Heart right ventricle (tissue), 16 donors: ENCODE results near the gene EIF4E3. TPM values are rescaled to one million over a fixed set of nuclear protein-coding genes. Genes with fewer than 3 reads are reported as not detected.

ENCODE experiments used
- ATAC-seq, 8 donors: fragments of 200-7000 bp; cut with Tn5 transposase; one replicate each; pipeline ENCODE4 v1.9.1; 2020; ENCODE audit warnings: mild to moderate bottlenecking in 8 of 8, moderate library complexity in 8 of 8, moderate number of reproducible peaks in 1 of 8
- DNase-seq, 2 donors: peaks; one replicate each; pipeline ENCODE4 v3.0.0-alpha.2; 2020
- H3K27ac ChIP-seq, 10 donors: fragments of 200-600 bp; sonication (generic) in 2 of 10; one replicate each; pipeline versions ENCODE4 v1.5.0 to v1.8.0; 2020 to 2022; ENCODE audit warnings: mild to moderate bottlenecking in 3 of 10
- H3K27me3 ChIP-seq, 7 donors: fragments of 200-600 bp; one replicate each; pipeline ENCODE4 v1.8.0; 2021 to 2022; ENCODE audit warnings: mild to moderate bottlenecking in 2 of 7
- H3K36me3 ChIP-seq, 9 donors: fragments of 200-600 bp; sonication (generic) in 1 of 9; one replicate each; pipeline versions ENCODE4 v1.5.0 to v1.8.0; 2020 to 2022; ENCODE audit warnings: mild to moderate bottlenecking in 2 of 9
- H3K4me1 ChIP-seq, 9 donors: fragments of 200-600 bp; sonication (generic) in 1 of 9; one replicate each; pipeline versions ENCODE4 v1.5.0 to v1.8.0; 2020 to 2022; ENCODE audit warnings: mild to moderate bottlenecking in 4 of 9
- H3K4me3 ChIP-seq, 10 donors: fragments of 200-600 bp; sonication (generic) in 2 of 10; one replicate each; pipeline versions ENCODE4 v1.5.0 to v1.8.0; 2020 to 2022; ENCODE audit warnings: mild to moderate bottlenecking in 7 of 10, moderate library complexity in 2 of 10
- H3K9me3 ChIP-seq, 11 donors: fragments of 200-600 bp in 10 of 11; sonication (generic) in 2 of 11; one replicate each; pipeline versions ENCODE4 v1.5.0 to v1.8.0; 2013 to 2022; ENCODE audit warnings: mild to moderate bottlenecking in 2 of 11, control low read depth in 1 of 11, moderate library complexity in 1 of 11
- CTCF ChIP-seq, 9 donors: fragments of 200-600 bp; sonication (generic) in 2 of 9; IDR thresholded peaks; one replicate each; pipeline versions ENCODE4 v1.5.0 to v1.8.0; 2021 to 2022; ENCODE audit warnings: antibody characterized with exemption in 9 of 9, mild to moderate bottlenecking in 5 of 9, moderate library complexity in 1 of 9
- WGBS, 2 donors: extraction: QIAGEN DNeasy Blood & Tissue Kit; methylation state at CpG; one replicate each; pipeline ENCODE4 v1.1.7; 2013; ENCODE audit warnings: inconsistent platforms in 1 of 2; 5-methylcytosine and 5-hydroxymethylcytosine counted together
- intact Hi-C, 10 donors: fragments of 100-400 bp; cut with DNase I; formaldehyde crosslinking; loops; one replicate each; pipeline versions ENCODE4 v1.11.1 to v1.14.2; 2022
- polyA plus RNA-seq, 2 donors: library from polyadenylated mRNA; stranded (reverse); fragments of 200-250 nt; gene quantifications; one replicate each; pipeline ENCODE4 v1.2.3, GENCODE V29; 2013
- total RNA-seq, 10 donors: library from RNA; stranded (reverse); fragmentation: NEBNext Ultra II Directional in 3 of 10; extraction: Animal tissue kit (Norgen Biotek cat#: 25700) in 3 of 10; gene quantifications; one replicate each; pipeline versions ENCODE4 v1.2.1 to v1.2.4, GENCODE V29; 2021 to 2023
- donor health status: Arrhythmogenic right ventricular cardiomyopathy.
- donor health status: ischemic (EF 13 %, LVEDD 7.1; RV severe dilation, severe dysfunction).
- donor health status: healthy with polysubstance abuse.
- donor health status: DM: no; HTN: yes; CAD: no.
- donor health status: DM: no; HTN: no; CAD: no.
- donor health status: ischemic (EF 25% LVEDD 6.9; RV normal size, moderate dysfunction).
- donor health status: ischemic (EF 25% LVEDD 5.7; RV mildly dilated, moderate dysfunction).
- donor health status: healthy.
- donor health status: DM: yes; HTN: yes; CAD: no.
- donor health status: Ischemic cardiomyopathy.
- donor health status: ischemic (EF 35%, LVEDD 5.7; RV mildly dilated, moderate dysfunction).
- donor health status: nonischemic (EF 11% LVEDD 7.7; RV severe dilation, severe dysfunction).
- donor health status: DM: yes; HTN: yes; CAD: no.
- donor health status: PGD.
- donor health status: ischemic (EF 29% LVEDD 5.4; RV normal size, mild dysfunction).
- donor health status: nonischemic (EF 23%, LVEDD 6.1; RV moderate dilation, normal function).

The EIF4E3 gene
- total and polyA plus RNA-seq, 12 donors = 12.9 to 58.1 (median 52.5) TPM

GRCh38 chr3:71695000-71695482, 30.2 kb downstream of the EIF4E3 start:
- intact Hi-C loops = no loop called here

GRCh38 chr3:71694358-71694999, 30.7 kb downstream of the EIF4E3 start:
- Histone ChIP-seq H3K27me3 (no peaks in the 10 kb centered on the region), H3K4me1 (peaks cover 0 to 36% (median 17%) of the 10 kb centered on the region in 9 donors), H3K27ac (no peak overlapping the region), H3K36me3 (peaks cover 0 to 58% (median 0%) of the 10 kb centered on the region in 9 donors), H3K9me3 (no peaks in the 10 kb centered on the region), H3K4me3 (no peak overlapping the region)
- 77 to 81% methylated on average over 4 of the region's 4 CpGs for WGBS, 2 donors
- no peak for TF ChIP-seq CTCF (IDR thresholded peaks at IDR 0.05)
- ATAC-seq (no peak), DNase-seq (no peak)
- intact Hi-C loops = no loop called here

More at GRCh38 chr3:71695000-71695482, 30.2 kb downstream of the EIF4E3 start:
- H3K27me3 ChIP-seq = no peaks in the 10 kb centered on the region
- H3K9me3 ChIP-seq = no peaks in the 10 kb centered on the region
- peaks cover 0 to 60% (median 0%) of the 10 kb centered on the region in 9 donors for H3K36me3 ChIP-seq
- peaks cover 0 to 30% (median 13%) of the 10 kb centered on the region in 9 donors for H3K4me1 ChIP-seq
- no peak overlapping the region for H3K27ac ChIP-seq
- peak in 1 of 8 donors; percentile 27 for ATAC-seq
- H3K4me3 ChIP-seq = no peak overlapping the region
- no peak for DNase-seq
- TF ChIP-seq CTCF (IDR thresholded peaks at IDR 0.05) = no peak
- WGBS, 2 donors = 77 to 79% methylated on average over 7 of the region's 7 CpGs

GRCh38 chr3:71693641-71694040, 31.6 kb downstream of the EIF4E3 start:
- Histone ChIP-seq H3K27me3 (no peaks in the 10 kb centered on the region), H3K4me3 (no peak overlapping the region), H3K36me3 (peaks cover 0 to 58% (median 0%) of the 10 kb centered on the region in 9 donors), H3K9me3 (no peaks in the 10 kb centered on the region), H3K27ac (no peak overlapping the region), H3K4me1 (peaks cover 0 to 37% (median 17%) of the 10 kb centered on the region in 9 donors)
- ATAC-seq = no peak
- 67 to 69% methylated on average over 8 of the region's 8 CpGs for WGBS, 2 donors
- intact Hi-C loops = no loop called here
- no peak for TF ChIP-seq CTCF (IDR thresholded peaks at IDR 0.05)
- no peak for DNase-seq

GRCh38 chr3:71692139-71692538, 33.1 kb downstream of the EIF4E3 start:
- Histone ChIP-seq H3K4me1 (peaks cover 0 to 37% (median 17%) of the 10 kb centered on the region in 9 donors), H3K27ac (no peak overlapping the region)
- TF ChIP-seq CTCF (IDR thresholded peaks at IDR 0.05) = no peak

More at GRCh38 chr3:71692139-71692538, 33.1 kb downstream of the EIF4E3 start:
- no peak overlapping the region for H3K4me3 ChIP-seq
- H3K27me3 ChIP-seq = no peaks in the 10 kb centered on the region
- intact Hi-C loops = no loop called here
- no peak for ATAC-seq
- no peaks in the 10 kb centered on the region for H3K9me3 ChIP-seq
- no peak for DNase-seq
- peaks cover 0 to 65% (median 0%) of the 10 kb centered on the region in 9 donors for H3K36me3 ChIP-seq
- WGBS, 2 donors = 97% methylated on average over 1 of the region's 1 CpG
